Measurements from ENCODE around the gene NBR1. TPM values are rescaled to one million over a fixed set of nuclear protein-coding genes. Genes with fewer than 3 reads are reported as not detected.
"Not testable (repeated sequence)": the region's sequence is repeated elsewhere in the genome, so short reads cannot be mapped to it uniquely, and the experiment has no call there.

NBR1 gene
- total and polyA plus RNA-seq, 4 donors: 52.3 to 99.1 (median 74.5) TPM

- peaks cover 15 to 16% of the 10 kb centered on the region in 2 donors for H3K36me3 ChIP-seq (ENCODE audit: control insufficient read depth in 1 of 2, insufficient read depth in 2 of 2, low read length in 1 of 2)
- WGBS, 2 donors: 94 to 99% methylated on average over 3 of the region's 3 CpGs
Observed at GRCh38 chr17:43203013-43203412, 32.0 kb downstream of the NBR1 start.

GRCh38 chr17:43210576-43210975 is 39.6 kb downstream of the NBR1 start:
- no peak overlapping the region for H3K4me3 ChIP-seq (ENCODE audit: low read length in 2 of 2)
- DNase-seq: no peak
- intact Hi-C loops (cut with DNase I): loop anchor here in 1 of 2 donors (5.0 kb wide), 2 partner anchors 33 to 188 kb away; partner anchors contain the start of gene VAT1
- WGBS, 2 donors: 67 to 77% methylated on average over 3 of the region's 3 CpGs
- no peaks in the 10 kb centered on the region for H3K27me3 ChIP-seq (ENCODE audit: control insufficient read depth in 1 of 2, insufficient read depth in 2 of 2, low read length in 1 of 2)
- no peaks in the 10 kb centered on the region for H3K4me1 ChIP-seq (ENCODE audit: control insufficient read depth in 1 of 2, insufficient read depth in 2 of 2, low read length in 2 of 2)
- ATAC-seq (ENCODE audit: low FRiP score): no peak
- peak overlapping the region; percentile 57 to 70 for H3K27ac ChIP-seq (ENCODE audit: low read depth in 1 of 2, low read length in 2 of 2)
- H3K9me3 ChIP-seq (ENCODE audit: control insufficient read depth, low read length): no peaks in the 10 kb centered on the region
- peaks cover 4 to 5% of the 10 kb centered on the region in 2 donors for H3K36me3 ChIP-seq (ENCODE audit: control insufficient read depth in 1 of 2, insufficient read depth in 2 of 2, low read length in 1 of 2)

More at GRCh38 chr17:43203013-43203412, 32.0 kb downstream of the NBR1 start:
- ATAC-seq (ENCODE audit: low FRiP score); H3K4me1 ChIP-seq (ENCODE audit: control insufficient read depth in 1 of 2, insufficient read depth in 2 of 2, low read length in 2 of 2); H3K27ac ChIP-seq (ENCODE audit: low read depth in 1 of 2, low read length in 2 of 2); H3K9me3 ChIP-seq (ENCODE audit: control insufficient read depth, low read length); H3K27me3 ChIP-seq (ENCODE audit: control insufficient read depth in 1 of 2, insufficient read depth in 2 of 2, low read length in 1 of 2); intact Hi-C loops (cut with DNase I); H3K4me3 ChIP-seq (ENCODE audit: low read length in 2 of 2); DNase-seq: not testable (repeated sequence)

- peak overlapping the region; percentile 2 to 87 for H3K4me3 ChIP-seq (ENCODE audit: low read length in 2 of 2)
- intact Hi-C loops (cut with DNase I): loop anchor here in 1 of 2 donors (5.0 kb wide), 2 partner anchors 34 to 189 kb away; partner anchors contain the start of gene VAT1
- peaks cover 4% of the 10 kb centered on the region in 2 donors for H3K36me3 ChIP-seq (ENCODE audit: control insufficient read depth in 1 of 2, insufficient read depth in 2 of 2, low read length in 1 of 2)
- peak overlapping the region; percentile 60 to 70 for H3K27ac ChIP-seq (ENCODE audit: low read depth in 1 of 2, low read length in 2 of 2)
- no peaks in the 10 kb centered on the region for H3K27me3 ChIP-seq (ENCODE audit: control insufficient read depth in 1 of 2, insufficient read depth in 2 of 2, low read length in 1 of 2)
- H3K4me1 ChIP-seq (ENCODE audit: control insufficient read depth in 1 of 2, insufficient read depth in 2 of 2, low read length in 2 of 2): no peaks in the 10 kb centered on the region
- WGBS, 2 donors: 12 to 13% methylated on average over 2 of the region's 2 CpGs
- H3K9me3 ChIP-seq (ENCODE audit: control insufficient read depth, low read length): no peaks in the 10 kb centered on the region
- ATAC-seq (ENCODE audit: low FRiP score) (no peak), DNase-seq (no peak)
Observed at GRCh38 chr17:43211123-43211479, 40.1 kb downstream of the NBR1 start.

- H3K36me3 ChIP-seq (ENCODE audit: control insufficient read depth in 1 of 2, insufficient read depth in 2 of 2, low read length in 1 of 2): peaks cover 4% of the 10 kb centered on the region in 2 donors
- H3K27me3 ChIP-seq (ENCODE audit: control insufficient read depth in 1 of 2, insufficient read depth in 2 of 2, low read length in 1 of 2): no peaks in the 10 kb centered on the region
- ATAC-seq (ENCODE audit: low FRiP score) (peak; percentile 88), DNase-seq (peak; percentile 90 to 94)
- peak within 1 kb of the TSS; percentile 43 to 87 for H3K4me3 ChIP-seq (ENCODE audit: low read length in 2 of 2)
- H3K27ac ChIP-seq (ENCODE audit: low read depth in 1 of 2, low read length in 2 of 2): peak within 1 kb of the TSS; percentile 69 to 70
- intact Hi-C loops (cut with DNase I): loop anchor here in 1 of 2 donors (5.0 kb wide), 2 partner anchors 34 to 189 kb away; partner anchors contain the start of gene VAT1
- 0 to 1% methylated on average over 54 of the region's 54 CpGs for WGBS, 2 donors
- H3K9me3 ChIP-seq (ENCODE audit: control insufficient read depth, low read length): no peaks in the 10 kb centered on the region
- H3K4me1 ChIP-seq (ENCODE audit: control insufficient read depth in 1 of 2, insufficient read depth in 2 of 2, low read length in 2 of 2): no peaks in the 10 kb centered on the region
Observed at GRCh38 chr17:43211480-43212402, 40.7 kb downstream of the NBR1 start, which contains the start of gene TMEM106A. Gene TMEM106A (plus strand): TSS chr17:43211875. CDS start chr17:43213042, 1,167 bp downstream.

- H3K27me3 ChIP-seq (ENCODE audit: control insufficient read depth in 1 of 2, insufficient read depth in 2 of 2, low read length in 1 of 2): no peaks in the 10 kb centered on the region
- no peaks in the 10 kb centered on the region for H3K4me1 ChIP-seq (ENCODE audit: control insufficient read depth in 1 of 2, insufficient read depth in 2 of 2, low read length in 2 of 2)
- H3K9me3 ChIP-seq (ENCODE audit: control insufficient read depth, low read length): no peaks in the 10 kb centered on the region
- intact Hi-C loops (cut with DNase I): loop anchor here in 1 of 2 donors (5.0 kb wide), 2 partner anchors 36 to 191 kb away; partner anchors contain the start of gene VAT1
- DNase-seq: no peak
- ATAC-seq (ENCODE audit: low FRiP score): no peak
- WGBS, 2 donors: 46 to 47% methylated on average over 7 of the region's 7 CpGs
- H3K27ac ChIP-seq (ENCODE audit: low read depth in 1 of 2, low read length in 2 of 2): no peak overlapping the region
- peaks cover 0 to 2% of the 10 kb centered on the region in 2 donors for H3K36me3 ChIP-seq (ENCODE audit: control insufficient read depth in 1 of 2, insufficient read depth in 2 of 2, low read length in 1 of 2)
- peak overlapping the region; percentile 15 to 87 for H3K4me3 ChIP-seq (ENCODE audit: low read length in 2 of 2)
Observed at GRCh38 chr17:43212641-43213490, 41.9 kb downstream of the NBR1 start.

- Histone ChIP-seq H3K27me3 (ENCODE audit: control insufficient read depth in 1 of 2, insufficient read depth in 2 of 2, low read length in 1 of 2) (no peaks in the 10 kb centered on the region), H3K27ac (ENCODE audit: low read depth in 1 of 2, low read length in 2 of 2) (no peak overlapping the region), H3K36me3 (ENCODE audit: control insufficient read depth in 1 of 2, insufficient read depth in 2 of 2, low read length in 1 of 2) (peaks cover 0 to 2% of the 10 kb centered on the region in 2 donors), H3K4me3 (ENCODE audit: low read length in 2 of 2) (no peak overlapping the region), H3K4me1 (ENCODE audit: control insufficient read depth in 1 of 2, insufficient read depth in 2 of 2, low read length in 2 of 2) (no peaks in the 10 kb centered on the region), H3K9me3 (ENCODE audit: control insufficient read depth, low read length) (no peaks in the 10 kb centered on the region)
- no peak for DNase-seq
- intact Hi-C loops (cut with DNase I): loop anchor here in 1 of 2 donors (5.0 kb wide), 2 partner anchors 36 to 191 kb away; partner anchors contain the start of gene VAT1
- no peak for ATAC-seq (ENCODE audit: low FRiP score)
- WGBS, 2 donors: 83 to 84% methylated on average over 2 of the region's 2 CpGs
Observed at GRCh38 chr17:43213545-43213944, 42.5 kb downstream of the NBR1 start.

- Histone ChIP-seq H3K27ac (ENCODE audit: low read depth in 1 of 2, low read length in 2 of 2) (no peak overlapping the region), H3K9me3 (ENCODE audit: control insufficient read depth, low read length) (no peaks in the 10 kb centered on the region), H3K27me3 (ENCODE audit: control insufficient read depth in 1 of 2, insufficient read depth in 2 of 2, low read length in 1 of 2) (no peaks in the 10 kb centered on the region), H3K4me1 (ENCODE audit: control insufficient read depth in 1 of 2, insufficient read depth in 2 of 2, low read length in 2 of 2) (no peaks in the 10 kb centered on the region), H3K4me3 (ENCODE audit: low read length in 2 of 2) (no peak overlapping the region), H3K36me3 (ENCODE audit: control insufficient read depth in 1 of 2, insufficient read depth in 2 of 2, low read length in 1 of 2) (no peaks in the 10 kb centered on the region)
- WGBS, 2 donors: 93 to 96% methylated on average over 3 of the region's 3 CpGs
- no peak for ATAC-seq (ENCODE audit: low FRiP score)
- intact Hi-C loops (cut with DNase I): no loop called here
- no peak for DNase-seq
Observed at GRCh38 chr17:43215341-43215740, 44.3 kb downstream of the NBR1 start.

- no peak for ATAC-seq (ENCODE audit: low FRiP score)
- no peak overlapping the region for H3K27ac ChIP-seq (ENCODE audit: low read depth in 1 of 2, low read length in 2 of 2)
- no peaks in the 10 kb centered on the region for H3K27me3 ChIP-seq (ENCODE audit: control insufficient read depth in 1 of 2, insufficient read depth in 2 of 2, low read length in 1 of 2)
- H3K36me3 ChIP-seq (ENCODE audit: control insufficient read depth in 1 of 2, insufficient read depth in 2 of 2, low read length in 1 of 2): no peaks in the 10 kb centered on the region
- intact Hi-C loops (cut with DNase I): no loop called here
- no peaks in the 10 kb centered on the region for H3K4me1 ChIP-seq (ENCODE audit: control insufficient read depth in 1 of 2, insufficient read depth in 2 of 2, low read length in 2 of 2)
- WGBS, 2 donors: 87 to 88% methylated on average over 4 of the region's 4 CpGs
- DNase-seq: peak in 1 of 2 donors; percentile 27
- no peak overlapping the region for H3K4me3 ChIP-seq (ENCODE audit: low read length in 2 of 2)
- H3K9me3 ChIP-seq (ENCODE audit: control insufficient read depth, low read length): no peaks in the 10 kb centered on the region
Observed at GRCh38 chr17:43216369-43216761, 45.4 kb downstream of the NBR1 start.
